K562 (cell line): ENCODE results near the gene ATXN1. TPM values are rescaled to one million over a fixed set of nuclear protein-coding genes. Genes with fewer than 3 reads are reported as not detected.

Source experiments
- ATAC-seq: fragments of 200-7000 bp; cut with Tn5 transposase; 3 replicates; pipeline ENCODE4 v1.9.1; 2020; ENCODE audit warnings: moderate library complexity
- BruUV-seq: library from RNA; stranded (reverse); fragments of 400-500 nt; replicated peaks from 2 replicates; lab custom pipeline; 2021; lab: Mats Ljungman, UMichigan
- CTCF ChIA-PET: fragments of 300-600 bp; formaldehyde crosslinking; extraction: SDS; loops from one replicate; lab custom pipeline; 2021; ENCODE audit warnings: low intra/inter-chr PET ratio; lab: Yijun Ruan, JAX
- POLR2A ChIA-PET: fragments of 300-600, 350-650 bp; sonication (Branson Sonifier 250); formaldehyde crosslinking; extraction: SDS; loops from one replicate; lab custom pipeline; 2021; ENCODE audit warnings: antibody characterized with exemption, inconsistent platforms; lab: Yijun Ruan, JAX
- DNase-seq, 4 experiments: peaks; one replicate each; pipeline versions ENCODE4 v3.0.0 to v3.0.0-alpha.2; 2011 to 2018; ENCODE audit warnings: low spot score in 3 of 4, mixed read lengths in 3 of 4; ENCODE audit errors: extremely low read depth in 1 of 4
- FAIRE-seq: peaks from 2 replicates; lab custom pipeline; 2011; peaks lifted over from hg19 to GRCh38; lab: Jason Lieb, UNC
- H2AFZ ChIP-seq: 2 replicates; pipeline ENCODE4 v1.6.0; 2011; ENCODE audit warnings: low read depth, low read length, control low read depth, inconsistent platforms
- H3K27ac ChIP-seq: fragments of 200-600 bp; 3 replicates; pipeline ENCODE4 v1.8.0; 2011; ENCODE audit warnings: low read depth, mild to moderate bottlenecking, control low read depth, inconsistent platforms, low read length, moderate library complexity, mixed read lengths; ENCODE audit errors: extremely low read depth
- H3K27me3 ChIP-seq, 2 experiments: fragments of 300-600 bp in 1 of 2; 2 replicates in 1 of 2; 3 replicates in 1 of 2; pipeline versions ENCODE4 v1.6.0 to v1.8.0; 2011; ENCODE audit warnings: inconsistent platforms in 2 of 2, low read length in 2 of 2, mild to moderate bottlenecking in 1 of 2, mixed read lengths in 1 of 2, moderate library complexity in 1 of 2; ENCODE audit not compliant: control insufficient read depth in 2 of 2, insufficient read depth in 2 of 2
- H3K36me3 ChIP-seq: fragments of 300-600 bp; 3 replicates; pipeline ENCODE4 v1.8.0; 2011; ENCODE audit warnings: mild to moderate bottlenecking, low read length, inconsistent platforms; ENCODE audit not compliant: control insufficient read depth, insufficient read depth
- H3K4me1 ChIP-seq, 2 experiments: fragments of 200-600 bp in 1 of 2; replicated peaks in 1 of 2; 2 replicates in 1 of 2; 3 replicates in 1 of 2; pipeline versions ENCODE4 v1.5.1 to v1.8.0; 2011; ENCODE audit warnings: inconsistent platforms in 2 of 2, low read length in 2 of 2, mild to moderate bottlenecking in 1 of 2, mixed read lengths in 1 of 2, moderate library complexity in 1 of 2; ENCODE audit not compliant: control insufficient read depth in 2 of 2, insufficient read depth in 2 of 2
- H3K4me2 ChIP-seq: 2 replicates; pipeline ENCODE4 v1.6.1; 2011; ENCODE audit warnings: low read length, control low read depth, inconsistent platforms, mixed read lengths; ENCODE audit not compliant: insufficient read depth
- H3K4me3 ChIP-seq: fragments of 200-600 bp; sonication (generic), shearing (Covaris generic); 2 replicates; pipeline ENCODE4 v1.5.1; 2016; ENCODE audit warnings: control low read depth, inconsistent platforms
- H3K79me2 ChIP-seq: fragments of 200-600 bp; 3 replicates; pipeline ENCODE4 v1.8.0; 2011; ENCODE audit warnings: low read length, inconsistent platforms; ENCODE audit not compliant: control insufficient read depth, insufficient read depth
- H3K9ac ChIP-seq, 2 experiments: 2 replicates each; pipeline versions ENCODE4 v1.6.0 to v1.6.1; 2011; ENCODE audit warnings: low read depth in 2 of 2, low read length in 2 of 2, control low read depth in 1 of 2, inconsistent platforms in 1 of 2, mild to moderate bottlenecking in 1 of 2, mixed read lengths in 1 of 2; ENCODE audit not compliant: insufficient read depth in 1 of 2
- H3K9me1 ChIP-seq: one replicate; pipeline ENCODE4 v1.6.0; 2011; ENCODE audit warnings: inconsistent platforms, mild to moderate bottlenecking, low read length, moderate library complexity; ENCODE audit not compliant: control insufficient read depth, insufficient read depth
- H3K9me3 ChIP-seq: replicated peaks from 2 replicates; pipeline ENCODE4 v1.5.1; 2011; ENCODE audit warnings: low read depth, low read length, inconsistent platforms; ENCODE audit not compliant: control insufficient read depth, insufficient read depth
- H4K20me1 ChIP-seq: replicated peaks from 2 replicates; pipeline ENCODE4 v1.6.1; 2011; ENCODE audit warnings: low read length, inconsistent platforms, mixed read lengths; ENCODE audit not compliant: control insufficient read depth, insufficient read depth
- MYBL2 ChIP-seq, 2 experiments: fragments of 450-650 bp in 1 of 2; sonication (generic) in 1 of 2; formaldehyde crosslinking in 1 of 2; IDR thresholded peaks; 2 replicates each; pipeline versions ENCODE4 v1.6.1 to v1.8.1; 2017 to 2022; ENCODE audit warnings: borderline replicate concordance in 1 of 2, inconsistent platforms in 1 of 2, low read depth in 1 of 2, mild to moderate bottlenecking in 1 of 2, missing genetic modification reagents in 1 of 2, moderate library complexity in 1 of 2
- WGBS: fragments of 100-300 bp; shearing (Covaris generic); methylation state at CpG from one replicate; pipeline ENCODE4 v1.1.6; 2016; ENCODE audit warnings: low coverage, mixed read lengths; ENCODE audit not compliant: insufficient coverage; ENCODE audit errors: missing lambda C conversion rate; 5-methylcytosine and 5-hydroxymethylcytosine counted together
- in situ Hi-C: fragments of 300-500 bp; cut with MboI; formaldehyde crosslinking; loops from 4 replicates; pipeline ENCODE4 v1.15.0; 2018; ENCODE audit warnings: inconsistent platforms, mixed read lengths
- intact Hi-C: fragments of 100-400 bp; cut with micrococcal nuclease; formaldehyde crosslinking; loops from 2 replicates; pipeline ENCODE4 v1.14.2; 2022
- polyA plus RNA-seq, 8 experiments: library from polyadenylated mRNA; depleted of rRNA in 4 of 8; stranded (reverse) in 5 of 8; unstranded in 3 of 8; fragments of >200 nt; fragmentation: Nextera tagmentation in 2 of 8; fragmentation: Illumina TruSeq in 1 of 8; extraction: Ambion mirVana in 2 of 8; extraction: Trizol in 1 of 8; gene quantifications; 2 replicates each; pipeline versions ENCODE4 v1.2.1 to v1.2.3, GENCODE V29; 2011 to 2014; ENCODE audit warnings: inconsistent platforms in 1 of 8, missing spikeins in 1 of 8
- total RNA-seq, 7 experiments: library from RNA; depleted of rRNA in 6 of 7; stranded (reverse); fragments of >200 nt in 6 of 7; fragmentation: Illumina TruSeq in 2 of 7; extraction: Trizol in 2 of 7; gene quantifications; 2 replicates each; pipeline versions ENCODE4 v1.2.1 to v1.2.3, GENCODE V29; 2011 to 2021; ENCODE audit warnings: low replicate concordance in 1 of 7
- TF ChIP-seq, protein P1 (sequence below): fragments of 450-650 bp; IDR thresholded peaks from 2 replicates; pipeline ENCODE4 v1.6.1; 2016; ENCODE audit warnings: mild to moderate bottlenecking, moderate library complexity

The ATXN1 gene
- total and polyA plus RNA-seq, 9 of the 15 experiments (the other 6 are each of a cell fraction or from before 2014, with no cell fraction given): under 0.01 to 1.2 (median 0.58) TPM

DNA sequence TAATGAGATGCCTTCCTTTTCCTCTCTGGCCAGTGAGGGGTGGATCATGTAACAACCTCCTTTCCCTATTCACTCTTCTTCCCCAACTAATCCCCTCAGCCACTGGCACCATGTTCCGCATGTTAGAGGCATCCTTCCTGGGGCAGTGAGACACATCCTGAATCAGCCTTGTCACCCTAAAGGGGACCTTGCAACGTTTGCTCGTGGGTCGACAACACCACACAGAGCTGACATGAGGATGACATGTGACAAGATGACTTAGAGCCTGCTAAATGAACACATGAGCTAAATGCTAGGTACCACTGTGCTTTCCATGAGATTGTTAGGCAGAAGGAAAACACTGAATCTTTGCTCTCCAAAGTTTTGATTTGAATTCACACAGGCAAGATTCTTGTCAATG is 129.2 kb downstream of the ATXN1 start:
- H2AFZ ChIP-seq: no peak overlapping the region
- H3K4me3 ChIP-seq: no peak overlapping the region
- ChIA-PET CTCF (no interaction called here), POLR2A (interaction anchor here (0.6 to 0.7 kb wide), 3 partner anchors 129 to 1494 kb away, joined by 3 to 4 read pairs (median 3); partner anchors contain the start of gene ATXN1)
- intact Hi-C loops: no loop called here
- H3K27ac ChIP-seq: no peak overlapping the region
- peaks cover 2 to 21% of the 10 kb centered on the region in 2 experiments; a peak in 2 of 5 replicates for H3K27me3 ChIP-seq
- H3K9me3 ChIP-seq: no peaks in the 10 kb centered on the region
- WGBS: 2% methylated on average over 4 of the region's 4 CpGs
- ATAC-seq (no peak), DNase-seq (no peak), FAIRE-seq (no peak)
- H3K36me3 ChIP-seq: no peaks in the 10 kb centered on the region
- H4K20me1 ChIP-seq: 0 out of 2 replicates have a peak, but pooled peaks cover 4% of the 10 kb centered on the region
- H3K4me1 ChIP-seq: no peaks in the 10 kb centered on the region
- in situ Hi-C loops: no loop called here
- TF ChIP-seq, protein P1, sequence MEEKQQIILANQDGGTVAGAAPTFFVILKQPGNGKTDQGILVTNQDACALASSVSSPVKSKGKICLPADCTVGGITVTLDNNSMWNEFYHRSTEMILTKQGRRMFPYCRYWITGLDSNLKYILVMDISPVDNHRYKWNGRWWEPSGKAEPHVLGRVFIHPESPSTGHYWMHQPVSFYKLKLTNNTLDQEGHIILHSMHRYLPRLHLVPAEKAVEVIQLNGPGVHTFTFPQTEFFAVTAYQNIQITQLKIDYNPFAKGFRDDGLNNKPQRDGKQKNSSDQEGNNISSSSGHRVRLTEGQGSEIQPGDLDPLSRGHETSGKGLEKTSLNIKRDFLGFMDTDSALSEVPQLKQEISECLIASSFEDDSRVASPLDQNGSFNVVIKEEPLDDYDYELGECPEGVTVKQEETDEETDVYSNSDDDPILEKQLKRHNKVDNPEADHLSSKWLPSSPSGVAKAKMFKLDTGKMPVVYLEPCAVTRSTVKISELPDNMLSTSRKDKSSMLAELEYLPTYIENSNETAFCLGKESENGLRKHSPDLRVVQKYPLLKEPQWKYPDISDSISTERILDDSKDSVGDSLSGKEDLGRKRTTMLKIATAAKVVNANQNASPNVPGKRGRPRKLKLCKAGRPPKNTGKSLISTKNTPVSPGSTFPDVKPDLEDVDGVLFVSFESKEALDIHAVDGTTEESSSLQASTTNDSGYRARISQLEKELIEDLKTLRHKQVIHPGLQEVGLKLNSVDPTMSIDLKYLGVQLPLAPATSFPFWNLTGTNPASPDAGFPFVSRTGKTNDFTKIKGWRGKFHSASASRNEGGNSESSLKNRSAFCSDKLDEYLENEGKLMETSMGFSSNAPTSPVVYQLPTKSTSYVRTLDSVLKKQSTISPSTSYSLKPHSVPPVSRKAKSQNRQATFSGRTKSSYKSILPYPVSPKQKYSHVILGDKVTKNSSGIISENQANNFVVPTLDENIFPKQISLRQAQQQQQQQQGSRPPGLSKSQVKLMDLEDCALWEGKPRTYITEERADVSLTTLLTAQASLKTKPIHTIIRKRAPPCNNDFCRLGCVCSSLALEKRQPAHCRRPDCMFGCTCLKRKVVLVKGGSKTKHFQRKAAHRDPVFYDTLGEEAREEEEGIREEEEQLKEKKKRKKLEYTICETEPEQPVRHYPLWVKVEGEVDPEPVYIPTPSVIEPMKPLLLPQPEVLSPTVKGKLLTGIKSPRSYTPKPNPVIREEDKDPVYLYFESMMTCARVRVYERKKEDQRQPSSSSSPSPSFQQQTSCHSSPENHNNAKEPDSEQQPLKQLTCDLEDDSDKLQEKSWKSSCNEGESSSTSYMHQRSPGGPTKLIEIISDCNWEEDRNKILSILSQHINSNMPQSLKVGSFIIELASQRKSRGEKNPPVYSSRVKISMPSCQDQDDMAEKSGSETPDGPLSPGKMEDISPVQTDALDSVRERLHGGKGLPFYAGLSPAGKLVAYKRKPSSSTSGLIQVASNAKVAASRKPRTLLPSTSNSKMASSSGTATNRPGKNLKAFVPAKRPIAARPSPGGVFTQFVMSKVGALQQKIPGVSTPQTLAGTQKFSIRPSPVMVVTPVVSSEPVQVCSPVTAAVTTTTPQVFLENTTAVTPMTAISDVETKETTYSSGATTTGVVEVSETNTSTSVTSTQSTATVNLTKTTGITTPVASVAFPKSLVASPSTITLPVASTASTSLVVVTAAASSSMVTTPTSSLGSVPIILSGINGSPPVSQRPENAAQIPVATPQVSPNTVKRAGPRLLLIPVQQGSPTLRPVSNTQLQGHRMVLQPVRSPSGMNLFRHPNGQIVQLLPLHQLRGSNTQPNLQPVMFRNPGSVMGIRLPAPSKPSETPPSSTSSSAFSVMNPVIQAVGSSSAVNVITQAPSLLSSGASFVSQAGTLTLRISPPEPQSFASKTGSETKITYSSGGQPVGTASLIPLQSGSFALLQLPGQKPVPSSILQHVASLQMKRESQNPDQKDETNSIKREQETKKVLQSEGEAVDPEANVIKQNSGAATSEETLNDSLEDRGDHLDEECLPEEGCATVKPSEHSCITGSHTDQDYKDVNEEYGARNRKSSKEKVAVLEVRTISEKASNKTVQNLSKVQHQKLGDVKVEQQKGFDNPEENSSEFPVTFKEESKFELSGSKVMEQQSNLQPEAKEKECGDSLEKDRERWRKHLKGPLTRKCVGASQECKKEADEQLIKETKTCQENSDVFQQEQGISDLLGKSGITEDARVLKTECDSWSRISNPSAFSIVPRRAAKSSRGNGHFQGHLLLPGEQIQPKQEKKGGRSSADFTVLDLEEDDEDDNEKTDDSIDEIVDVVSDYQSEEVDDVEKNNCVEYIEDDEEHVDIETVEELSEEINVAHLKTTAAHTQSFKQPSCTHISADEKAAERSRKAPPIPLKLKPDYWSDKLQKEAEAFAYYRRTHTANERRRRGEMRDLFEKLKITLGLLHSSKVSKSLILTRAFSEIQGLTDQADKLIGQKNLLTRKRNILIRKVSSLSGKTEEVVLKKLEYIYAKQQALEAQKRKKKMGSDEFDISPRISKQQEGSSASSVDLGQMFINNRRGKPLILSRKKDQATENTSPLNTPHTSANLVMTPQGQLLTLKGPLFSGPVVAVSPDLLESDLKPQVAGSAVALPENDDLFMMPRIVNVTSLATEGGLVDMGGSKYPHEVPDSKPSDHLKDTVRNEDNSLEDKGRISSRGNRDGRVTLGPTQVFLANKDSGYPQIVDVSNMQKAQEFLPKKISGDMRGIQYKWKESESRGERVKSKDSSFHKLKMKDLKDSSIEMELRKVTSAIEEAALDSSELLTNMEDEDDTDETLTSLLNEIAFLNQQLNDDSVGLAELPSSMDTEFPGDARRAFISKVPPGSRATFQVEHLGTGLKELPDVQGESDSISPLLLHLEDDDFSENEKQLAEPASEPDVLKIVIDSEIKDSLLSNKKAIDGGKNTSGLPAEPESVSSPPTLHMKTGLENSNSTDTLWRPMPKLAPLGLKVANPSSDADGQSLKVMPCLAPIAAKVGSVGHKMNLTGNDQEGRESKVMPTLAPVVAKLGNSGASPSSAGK: no peak
- TF ChIP-seq MYBL2 (IDR thresholded peaks at IDR 0.05; ENCODE audit: low read depth) (no peak), MYBL2 (CRISPR knock-in tag; IDR thresholded peaks at IDR 0.05; ENCODE audit: borderline replicate concordance) (no peak)
- no peak overlapping the region for H3K4me2 ChIP-seq
- no peak overlapping the region for H3K9ac ChIP-seq
- BruUV-seq: no TSS peak
- H3K9me1 ChIP-seq: no peaks in the 10 kb centered on the region
- H3K79me2 ChIP-seq: no peaks in the 10 kb centered on the region
